ENCODE measurements around the gene MBD5.

- no peak for TF ChIP-seq CTCF (conservative IDR thresholded peaks at IDR 0.05)
- no peak for TF ChIP-seq ZFX (IDR thresholded peaks at IDR 0.05)
Observed at GRCh38 chr2:148451046-148451445, 430.2 kb downstream of the MBD5 start.
